Measurements from ENCODE around the gene TTC28.
"Not testable (repeated sequence)": the region's sequence is repeated elsewhere in the genome, so short reads cannot be mapped to it uniquely, and the experiment has no call there.

- TF ChIP-seq, protein P1, sequence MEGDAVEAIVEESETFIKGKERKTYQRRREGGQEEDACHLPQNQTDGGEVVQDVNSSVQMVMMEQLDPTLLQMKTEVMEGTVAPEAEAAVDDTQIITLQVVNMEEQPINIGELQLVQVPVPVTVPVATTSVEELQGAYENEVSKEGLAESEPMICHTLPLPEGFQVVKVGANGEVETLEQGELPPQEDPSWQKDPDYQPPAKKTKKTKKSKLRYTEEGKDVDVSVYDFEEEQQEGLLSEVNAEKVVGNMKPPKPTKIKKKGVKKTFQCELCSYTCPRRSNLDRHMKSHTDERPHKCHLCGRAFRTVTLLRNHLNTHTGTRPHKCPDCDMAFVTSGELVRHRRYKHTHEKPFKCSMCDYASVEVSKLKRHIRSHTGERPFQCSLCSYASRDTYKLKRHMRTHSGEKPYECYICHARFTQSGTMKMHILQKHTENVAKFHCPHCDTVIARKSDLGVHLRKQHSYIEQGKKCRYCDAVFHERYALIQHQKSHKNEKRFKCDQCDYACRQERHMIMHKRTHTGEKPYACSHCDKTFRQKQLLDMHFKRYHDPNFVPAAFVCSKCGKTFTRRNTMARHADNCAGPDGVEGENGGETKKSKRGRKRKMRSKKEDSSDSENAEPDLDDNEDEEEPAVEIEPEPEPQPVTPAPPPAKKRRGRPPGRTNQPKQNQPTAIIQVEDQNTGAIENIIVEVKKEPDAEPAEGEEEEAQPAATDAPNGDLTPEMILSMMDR (IDR thresholded peaks at IDR 0.05): not testable (repeated sequence)
- TF ChIP-seq POLR2AphosphoS5 (IDR thresholded peaks at IDR 0.05): not testable (repeated sequence)
These were observed 112.6 kb downstream of the TTC28 start for GRCh38 chr22:28566920-28567499.
